H1 (cell line): Measurements from ENCODE around the gene RASA4B. TPM values are rescaled to one million over a fixed set of nuclear protein-coding genes. Genes with fewer than 3 reads are reported as not detected.
"Not testable (repeated sequence)": the region's sequence is repeated elsewhere in the genome, so short reads cannot be mapped to it uniquely, and the experiment has no call there.

Source experiments
- CTCF ChIA-PET: fragments of 300-600 bp; sonication (Branson Sonifier 250); formaldehyde crosslinking; loops from one replicate; lab custom pipeline; 2021; ENCODE audit not compliant: partially characterized antibody; lab: Charles Lee
- POLR2A ChIA-PET: fragments of 300-600 bp; sonication (Branson Sonifier 250); formaldehyde crosslinking; loops from one replicate; lab custom pipeline; 2021; ENCODE audit warnings: inconsistent platforms; ENCODE audit not compliant: partially characterized antibody; lab: Charles Lee
- DNase-seq, 2 experiments: peaks; one replicate each; pipeline versions ENCODE4 v3.0.0 to v3.0.0-alpha.2; 2010 to 2022; ENCODE audit warnings: low spot score in 2 of 2, low read depth in 1 of 2, mixed read lengths in 1 of 2
- FAIRE-seq: peaks from 2 replicates; lab custom pipeline; 2011; peaks lifted over from hg19 to GRCh38; lab: Jason Lieb, UNC
- H2AFZ ChIP-seq: 2 replicates; pipeline ENCODE4 v1.8.1; 2012; ENCODE audit warnings: low read length, inconsistent platforms
- H2AK5ac ChIP-seq: 2 replicates; pipeline ENCODE4 v1.6.1; 2013; ENCODE audit warnings: low read depth, low read length
- H2BK120ac ChIP-seq: replicated peaks from 2 replicates; pipeline ENCODE3; 2013; ENCODE audit warnings: low read depth, low read length, inconsistent platforms
- H2BK12ac ChIP-seq: 2 replicates; pipeline ENCODE4 v1.6.1; 2013; ENCODE audit warnings: low read depth, low read length
- H2BK15ac ChIP-seq: 2 replicates; pipeline ENCODE4 v1.6.1; 2013; ENCODE audit warnings: low read length
- H2BK20ac ChIP-seq: 2 replicates; pipeline ENCODE4 v1.6.1; 2013; ENCODE audit warnings: low read length
- H2BK5ac ChIP-seq: 2 replicates; pipeline ENCODE4 v1.6.1; 2013; ENCODE audit warnings: low read depth, low read length
- H3K14ac ChIP-seq: 2 replicates; pipeline ENCODE4 v1.6.1; 2013; ENCODE audit warnings: inconsistent platforms; ENCODE audit not compliant: insufficient read length
- H3K18ac ChIP-seq: 2 replicates; pipeline ENCODE4 v1.6.1; 2013; ENCODE audit warnings: low read length; ENCODE audit errors: extremely low read depth
- H3K23ac ChIP-seq: 2 replicates; pipeline ENCODE4 v1.6.1; 2013; ENCODE audit warnings: inconsistent platforms; ENCODE audit not compliant: insufficient read length
- H3K23me2 ChIP-seq: 2 replicates; pipeline ENCODE4 v1.6.1; 2013; ENCODE audit warnings: low read depth, low read length
- H3K27ac ChIP-seq: 2 replicates; pipeline ENCODE4 v1.6.1; 2011; ENCODE audit warnings: low read depth, low read length, inconsistent platforms
- H3K27me3 ChIP-seq, 4 experiments: replicated peaks in 1 of 4; 1 replicate in 1 of 4; 2 replicates in 3 of 4; pipeline versions ENCODE4 v1.6.1 to v1.8.1; 2011 to 2013; ENCODE audit warnings: low read length in 3 of 4, mild to moderate bottlenecking in 3 of 4, inconsistent platforms in 2 of 4, mixed read lengths in 2 of 4, moderate library complexity in 1 of 4; ENCODE audit not compliant: control insufficient read depth in 3 of 4, insufficient read depth in 3 of 4; ENCODE audit errors: extremely low read depth in 1 of 4
- H3K36me3 ChIP-seq, 4 experiments: 2 replicates each; pipeline versions ENCODE4 v1.6.1 to v1.8.1; 2011 to 2013; ENCODE audit warnings: mild to moderate bottlenecking in 4 of 4, low read length in 3 of 4, moderate library complexity in 2 of 4, control low read depth in 1 of 4, inconsistent platforms in 1 of 4; ENCODE audit not compliant: insufficient read depth in 4 of 4, control insufficient read depth in 2 of 4
- H3K4ac ChIP-seq: replicated peaks from 2 replicates; pipeline ENCODE3; 2013; ENCODE audit warnings: low read length, low read depth, mixed read lengths, inconsistent platforms; ENCODE audit not compliant: insufficient read length
- H3K4me1 ChIP-seq, 4 experiments: replicated peaks in 1 of 4; 1 replicate in 1 of 4; 2 replicates in 3 of 4; pipeline versions ENCODE4 v1.6.1 to v1.8.1; 2011 to 2013; ENCODE audit warnings: low read length in 3 of 4, inconsistent platforms in 2 of 4, mixed read lengths in 1 of 4; ENCODE audit not compliant: insufficient read depth in 4 of 4, control insufficient read depth in 3 of 4
- H3K4me2 ChIP-seq, 2 experiments: 2 replicates each; pipeline versions ENCODE4 v1.6.1 to v1.8.1; 2011 to 2013; ENCODE audit warnings: low read depth in 2 of 2, low read length in 2 of 2, control low read depth in 1 of 2, inconsistent platforms in 1 of 2, mild to moderate bottlenecking in 1 of 2; ENCODE audit not compliant: insufficient read depth in 1 of 2
- H3K4me3 ChIP-seq, 4 experiments: fragments of 200-600, 300-600 bp in 1 of 4; sonication (generic), shearing (Covaris generic), sonication (Bioruptor Twin) in 1 of 4; 2 replicates each; pipeline versions ENCODE4 v1.5.1 to v1.8.1; 2011 to 2016; ENCODE audit warnings: low read length in 4 of 4, low read depth in 3 of 4, control low read depth in 2 of 4, inconsistent platforms in 2 of 4, mild to moderate bottlenecking in 2 of 4, mixed read lengths in 1 of 4, moderate library complexity in 1 of 4; ENCODE audit not compliant: insufficient read depth in 2 of 4; ENCODE audit errors: extremely low read depth in 1 of 4
- H3K56ac ChIP-seq: replicated peaks from 2 replicates; pipeline ENCODE3; 2013; ENCODE audit warnings: low read depth, mild to moderate bottlenecking, mixed read lengths, low read length, inconsistent platforms; ENCODE audit not compliant: insufficient read length
- H3K79me1 ChIP-seq: 2 replicates; pipeline ENCODE4 v1.6.1; 2013; ENCODE audit warnings: low read depth, low read length, control low read depth
- H3K79me2 ChIP-seq, 2 experiments: 2 replicates each; pipeline versions ENCODE4 v1.6.1 to v1.8.1; 2012 to 2013; ENCODE audit warnings: low read length in 2 of 2, mild to moderate bottlenecking in 2 of 2, inconsistent platforms in 1 of 2; ENCODE audit not compliant: insufficient read depth in 2 of 2, control insufficient read depth in 1 of 2
- H3K9ac ChIP-seq, 4 experiments: replicated peaks in 1 of 4; 1 replicate in 1 of 4; 2 replicates in 3 of 4; pipeline versions ENCODE4 v1.6.1 to v1.8.1; 2011 to 2013; ENCODE audit warnings: low read depth in 3 of 4, low read length in 3 of 4, control low read depth in 2 of 4, mild to moderate bottlenecking in 2 of 4, moderate library complexity in 2 of 4, inconsistent platforms in 1 of 4; ENCODE audit errors: extremely low read depth in 1 of 4
- H3K9me3 ChIP-seq, 2 experiments: 2 replicates each; pipeline versions ENCODE4 v1.6.1 to v1.8.1; 2012 to 2013; ENCODE audit warnings: mild to moderate bottlenecking in 2 of 2, moderate library complexity in 2 of 2, control low read depth in 1 of 2, inconsistent platforms in 1 of 2, low read depth in 1 of 2, low read length in 1 of 2, mixed read lengths in 1 of 2; ENCODE audit not compliant: insufficient read depth in 2 of 2
- H4K20me1 ChIP-seq, 2 experiments: replicated peaks in 1 of 2; 2 replicates each; pipeline versions ENCODE3 to v1.8.1; 2011 to 2013; ENCODE audit warnings: inconsistent platforms in 2 of 2, low read length in 2 of 2, mild to moderate bottlenecking in 1 of 2; ENCODE audit not compliant: insufficient read depth in 2 of 2, control insufficient read depth in 1 of 2
- H4K5ac ChIP-seq: 2 replicates; pipeline ENCODE4 v1.6.1; 2013; ENCODE audit warnings: low read length, low read depth, mixed read lengths, inconsistent platforms; ENCODE audit not compliant: insufficient read length
- H4K8ac ChIP-seq: 2 replicates; pipeline ENCODE4 v1.8.0; 2013; ENCODE audit warnings: mild to moderate bottlenecking, moderate library complexity, low read length, inconsistent platforms; ENCODE audit not compliant: insufficient read depth; ENCODE audit errors: extremely low read depth
- H4K91ac ChIP-seq: replicated peaks from 2 replicates; pipeline ENCODE3; 2013; ENCODE audit warnings: low read length, mixed read lengths, inconsistent platforms; ENCODE audit not compliant: insufficient read length
- WGBS, 2 experiments: shearing (Covaris generic) in 1 of 2; methylation state at CpG; one replicate each; pipeline versions ENCODE4 v1.1.6 to v1.1.7; 2013 to 2015; ENCODE audit warnings: low lambda C conversion rate in 2 of 2, mixed read lengths in 2 of 2, inconsistent platforms in 1 of 2, low coverage in 1 of 2, missing lambda C conversion rate in 1 of 2; ENCODE audit not compliant: insufficient replicate concordance in 2 of 2, insufficient coverage in 1 of 2, insufficient read length in 1 of 2; ENCODE audit errors: extremely low coverage in 1 of 2, missing lambda C conversion rate in 1 of 2; 5-methylcytosine and 5-hydroxymethylcytosine counted together
- long read RNA-seq, 2 experiments: library from RNA in 1 of 2; library from capped mRNA in 1 of 2; stranded (forward); transcript quantifications; one replicate each; pipeline ENCODE4 v2.0.0, GENCODE V29; 2021; ENCODE audit warnings: inconsistent platforms in 1 of 2
- polyA minus RNA-seq, 3 experiments: library from RNA; depleted of rRNA, polyadenylated mRNA; stranded (reverse); fragments of >200 nt; gene quantifications; 1 replicate in 2 of 3; 2 replicates in 1 of 3; pipeline ENCODE4 v1.2.3, GENCODE V29; 2011
- polyA plus RNA-seq, 7 experiments: library from polyadenylated mRNA; depleted of rRNA in 3 of 7; stranded (reverse) in 5 of 7; unstranded in 2 of 7; fragments of >200 nt in 5 of 7; fragments of 200-250 nt in 2 of 7; gene quantifications; 1 replicate in 5 of 7; 2 replicates in 1 of 7; 4 replicates in 1 of 7; pipeline versions ENCODE4 v1.2.1 to v1.2.3, GENCODE V29; 2011 to 2013; ENCODE audit warnings: missing spikeins in 2 of 7, mixed read lengths in 2 of 7
- total RNA-seq: library from RNA; stranded (reverse); fragmentation: NEBNext Ultra II Directional; extraction: Animal tissue kit (Norgen Biotek cat#: 25700); gene quantifications from 2 replicates; pipeline ENCODE4 v1.2.1, GENCODE V29; 2021

Gene RASA4B
- 2.6 and 3.4 TPM in 2 replicates for total RNA-seq
- polyA plus RNA-seq (2011; rRNA removed), result 6.7 and 8.3 TPM in 2 replicates
- polyA plus RNA-seq (2011; cell fraction: cytosol; rRNA removed), result 8.2 TPM
- 22.4 TPM for polyA plus RNA-seq (2011; cell fraction: nucleus; rRNA removed)
- 6.6 to 12.7 TPM (median 9.5 TPM) in 4 replicates for polyA plus RNA-seq (2012, experiment 1 of 2)
- polyA plus RNA-seq (2012, experiment 2 of 2), result 5.3 TPM
- 2.8 TPM for polyA plus RNA-seq (2013, experiment 1 of 2)
- polyA plus RNA-seq (2013, experiment 2 of 2), result 3.4 TPM
- polyA minus RNA-seq (2011; rRNA and poly(A)+ RNA removed), result 3.6 and 10.9 TPM in 2 replicates
- 1.2 TPM for polyA minus RNA-seq (2011; cell fraction: cytosol; rRNA and poly(A)+ RNA removed)
- 9.0 TPM for polyA minus RNA-seq (2011; cell fraction: nucleus; rRNA and poly(A)+ RNA removed)
- long read RNA-seq, experiment 1, partial matches to known transcripts, result 0 of 1 reads
- long read RNA-seq, experiment 1, other reads (novel, unspliced or antisense), result 1 of 1 reads
- long read RNA-seq, experiment 2, partial matches to known transcripts, result 1 of 1 reads
- long read RNA-seq, experiment 2, other reads (novel, unspliced or antisense), result 0 of 1 reads

- H2AFZ ChIP-seq, H3K23ac ChIP-seq, H3K79me2 ChIP-seq, H4K20me1 ChIP-seq, H3K14ac ChIP-seq, H2BK120ac ChIP-seq, CTCF ChIA-PET, H3K18ac ChIP-seq, H4K8ac ChIP-seq, H4K91ac ChIP-seq, H3K56ac ChIP-seq, H2AK5ac ChIP-seq, POLR2A ChIA-PET, H3K79me1 ChIP-seq, H2BK5ac ChIP-seq, H2BK15ac ChIP-seq, H3K27ac ChIP-seq, H2BK20ac ChIP-seq, H3K9ac ChIP-seq, H3K4me2 ChIP-seq, H4K5ac ChIP-seq, H3K9me3 ChIP-seq, H2BK12ac ChIP-seq, H3K4me1 ChIP-seq, H3K23me2 ChIP-seq, H3K4me3 ChIP-seq, FAIRE-seq, H3K36me3 ChIP-seq, H3K27me3 ChIP-seq, H3K4ac ChIP-seq: not testable (repeated sequence)
- DNase-seq, result peak in 1 of 2 experiments; percentile 36
- no CpG with 5 or more reads among the region's 61 CpGs for WGBS, 2 experiments
Measured at GRCh38 chr7:102517550-102518147, at the start of gene RASA4B. Gene RASA4B (minus strand): TSS chr7:102517777. CDS start chr7:102517710, 67 bp downstream.
